GM10266 (cell line): ENCODE data around the gene PTPRR.

Experiments used
- DNase-seq: peaks from one replicate; pipeline ENCODE4 v3.0.0; 2012; ENCODE audit errors: extremely low spot score
- CTCF ChIP-seq: IDR thresholded peaks from 2 replicates; pipeline ENCODE4 v1.5.1; 2012; ENCODE audit warnings: mild to moderate bottlenecking, low read depth; ENCODE audit not compliant: control insufficient read depth, insufficient read depth; ENCODE audit errors: missing control alignments

The PTPRR gene

DNA sequence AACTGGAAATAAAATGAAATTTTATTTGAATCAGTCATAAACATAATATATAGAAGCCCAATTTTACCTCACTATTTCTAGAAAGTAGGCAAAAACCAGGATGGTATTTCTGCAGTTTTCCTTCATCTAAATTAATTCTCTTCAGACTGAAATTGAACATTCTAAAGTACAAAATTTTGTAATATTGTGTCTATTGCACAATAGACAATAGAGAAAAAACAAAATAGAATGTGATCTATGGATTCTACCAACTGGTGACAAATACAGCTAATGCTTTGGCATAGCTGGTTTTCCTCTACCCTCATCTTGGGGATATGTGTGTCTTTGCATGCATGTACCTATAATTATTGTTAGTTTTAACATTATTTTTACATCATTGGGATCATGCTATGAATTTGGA lies 8.5 kb upstream of the PTPRR start:
- DNase-seq, result no peak
- no peak for TF ChIP-seq CTCF

GRCh38 chr12:70928071-70928470 lies 7.5 kb upstream of the PTPRR start:
- no peak for DNase-seq
- no peak for TF ChIP-seq CTCF

DNA sequence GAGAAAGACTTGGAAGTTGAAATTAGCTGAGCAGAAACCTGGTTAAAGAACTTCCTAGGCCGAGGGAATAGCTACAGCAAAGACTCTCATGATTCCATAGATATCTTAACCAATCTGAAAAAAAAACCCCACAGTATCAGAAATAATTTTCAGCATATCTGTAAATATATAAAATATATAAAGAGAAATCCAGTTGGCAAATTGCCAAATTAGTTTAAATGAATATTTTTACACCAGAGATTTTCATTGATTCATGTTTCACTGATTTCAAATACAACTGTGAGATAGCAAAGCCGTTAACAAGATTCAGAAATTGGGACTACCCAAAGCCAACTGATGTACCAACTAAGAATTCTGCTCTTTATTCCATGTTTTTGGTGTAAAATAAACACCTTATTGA lies 6.8 kb upstream of the PTPRR start:
- DNase-seq, result no peak

GRCh38 chr12:70925539-70925938 lies 5.0 kb upstream of the PTPRR start:
- DNase-seq, result no peak
- TF ChIP-seq CTCF, result no peak

More for the DNA sequence above, 6.8 kb upstream of the PTPRR start:
- no peak for TF ChIP-seq CTCF

GRCh38 chr12:70920891-70921290 lies 353 bp upstream of the PTPRR start:
- DNase-seq, result no peak
- no peak for TF ChIP-seq CTCF

- DNase-seq, result no peak
- no peak for TF ChIP-seq CTCF
Measured at GRCh38 chr12:70919597-70920035, 922 bp downstream of the PTPRR start.

DNA sequence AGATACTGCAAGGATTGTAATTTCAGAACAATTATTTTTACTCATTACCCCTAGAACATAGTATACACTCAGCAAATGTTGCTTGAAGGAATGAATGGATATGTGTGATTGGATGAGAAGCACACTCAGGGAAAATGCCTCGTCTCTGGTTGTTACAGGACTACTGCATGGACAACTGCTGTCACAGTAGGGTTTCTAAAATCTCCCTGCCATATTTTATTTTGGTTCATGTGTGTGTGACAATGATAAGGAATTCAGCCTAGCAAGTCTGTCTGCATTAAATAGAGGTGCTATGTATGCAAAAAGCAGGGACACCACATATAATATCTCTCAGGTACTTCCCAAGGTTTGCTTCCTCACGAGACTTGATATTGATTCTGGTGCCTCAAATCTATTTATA lies 1.4 kb downstream of the PTPRR start:
- no peak for TF ChIP-seq CTCF
- no peak for DNase-seq
